ENCODE data around the gene CCDC190. TPM values are rescaled to one million over a fixed set of nuclear protein-coding genes. Genes with fewer than 3 reads are reported as not detected.

The CCDC190 gene
- total and polyA plus RNA-seq, 7 donors = 0.04 TPM; not detected in 6

- 6 to 12% (median 7%) methylated on average over 3 of the region's 3 CpGs for WGBS, 3 donors
Observed at GRCh38 chr1:162847839-162848453, 13.0 kb downstream of the CCDC190 start.

DNA sequence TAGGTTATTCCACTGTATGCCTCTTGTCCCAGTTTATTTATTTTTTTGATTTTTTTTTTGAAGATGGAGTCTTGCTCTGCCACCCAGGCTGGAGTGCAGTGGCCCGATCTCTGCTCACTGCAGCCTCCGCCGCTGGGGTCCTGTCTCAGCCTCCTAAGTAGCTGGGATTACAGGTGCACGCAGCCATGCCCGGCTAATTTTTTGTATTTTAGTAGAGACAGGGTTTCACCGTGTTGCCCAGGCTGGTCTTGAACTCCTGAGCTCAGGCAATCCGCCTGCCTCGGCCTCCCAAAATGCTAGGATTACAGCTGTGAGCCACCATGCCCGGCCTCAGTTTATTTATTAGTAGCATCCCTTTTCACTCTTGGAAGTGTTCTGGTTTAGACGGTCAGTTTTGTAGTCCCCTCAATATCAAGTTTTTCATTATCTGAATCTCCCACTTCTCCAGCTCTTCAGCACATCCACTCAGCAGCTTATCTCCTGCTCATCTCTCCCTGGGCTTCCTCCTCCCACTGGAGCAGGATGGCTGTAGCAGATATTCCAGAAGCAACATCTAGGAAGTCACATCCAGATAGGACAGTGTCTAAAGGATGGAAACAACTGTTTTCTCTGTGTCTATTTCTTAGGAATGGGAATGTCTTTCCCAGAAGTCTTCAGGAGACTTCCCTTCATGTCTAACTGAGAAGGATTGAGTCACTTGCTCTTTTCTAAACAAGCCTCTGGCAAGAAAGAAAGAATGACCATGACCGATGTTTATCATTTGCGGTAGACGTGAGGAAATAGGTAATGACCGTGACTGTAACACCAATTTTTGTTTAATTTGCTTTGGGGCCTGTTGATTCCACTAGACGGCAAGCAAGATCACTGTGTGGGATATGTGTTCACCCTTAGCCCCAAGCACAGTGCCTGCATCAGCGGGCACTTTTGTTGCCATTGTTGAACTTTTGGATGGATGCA is 14.4 kb downstream of the CCDC190 start:
- H3K36me3 ChIP-seq (ENCODE audit: insufficient read depth in 1 of 2, low read depth in 1 of 2) = no peaks in the 10 kb centered on the region
- intact Hi-C loops (cut with DNase I) = loop anchor here (5.0 kb wide), 2 partner anchors 331 to 466 kb away; no protein-coding TSS in a partner anchor
- no peak for TF ChIP-seq CTCF (IDR thresholded peaks at IDR 0.05)
- DNase-seq = no peak
- WGBS, 3 donors = 74 to 86% (median 83%) methylated on average over 16 of the region's 16 CpGs
- H3K9me3 ChIP-seq = no peaks in the 10 kb centered on the region
- H3K4me1 ChIP-seq = no peaks in the 10 kb centered on the region
- H3K4me3 ChIP-seq = no peak overlapping the region
- no peak for ATAC-seq
- H3K27ac ChIP-seq = no peak overlapping the region
- H3K27me3 ChIP-seq (ENCODE audit: insufficient read depth in 3 of 3, low read length in 2 of 3) = no peaks in the 10 kb centered on the region

More at GRCh38 chr1:162847839-162848453, 13.0 kb downstream of the CCDC190 start:
- H3K4me3 ChIP-seq = no peak overlapping the region
- TF ChIP-seq CTCF (IDR thresholded peaks at IDR 0.05) = peak; percentile 94
- peak in 2 of 4 donors; percentile 54 to 76 for ATAC-seq
- H3K36me3 ChIP-seq (ENCODE audit: insufficient read depth in 1 of 2, low read depth in 1 of 2) = no peaks in the 10 kb centered on the region
- H3K9me3 ChIP-seq = no peaks in the 10 kb centered on the region
- no peak overlapping the region for H3K27ac ChIP-seq
- no peaks in the 10 kb centered on the region for H3K27me3 ChIP-seq (ENCODE audit: insufficient read depth in 3 of 3, low read length in 2 of 3)
- intact Hi-C loops (cut with DNase I) = loop anchor here (5.0 kb wide), 2 partner anchors 329 to 464 kb away; no protein-coding TSS in a partner anchor
- H3K4me1 ChIP-seq = no peaks in the 10 kb centered on the region
- DNase-seq = peak; percentile 73 to 84

DNA sequence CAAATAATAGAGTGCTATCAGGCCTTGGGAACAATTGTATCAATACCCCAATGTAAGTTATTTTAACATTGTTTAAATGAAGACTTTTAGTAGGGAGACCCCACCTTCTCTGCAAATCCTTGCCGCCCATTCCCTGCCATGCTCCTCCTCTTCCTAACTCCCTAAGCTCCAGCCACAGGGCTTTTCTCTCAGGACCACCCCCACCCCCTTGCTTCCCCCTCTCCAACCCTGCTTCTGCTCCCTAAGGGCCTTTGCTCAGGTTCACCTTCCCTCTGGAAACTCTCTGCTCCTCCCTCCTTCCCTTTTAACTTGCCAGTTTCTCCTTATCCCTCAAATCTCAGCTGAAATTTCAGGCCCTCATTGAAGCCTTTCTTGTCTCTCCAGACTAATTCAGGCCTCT is 16.8 kb downstream of the CCDC190 start:
- intact Hi-C loops (cut with DNase I) = no loop called here
- WGBS, 3 donors = 60 to 84% (median 78%) methylated on average over 1 of the region's 1 CpG
- no peak overlapping the region for H3K27ac ChIP-seq
- ATAC-seq (no peak), DNase-seq (no peak)
- no peak for TF ChIP-seq CTCF (IDR thresholded peaks at IDR 0.05)
- H3K4me3 ChIP-seq = no peak overlapping the region
- peaks cover 2% of the 10 kb centered on the region for H3K9me3 ChIP-seq
- H3K4me1 ChIP-seq = no peaks in the 10 kb centered on the region
- no peaks in the 10 kb centered on the region for H3K27me3 ChIP-seq (ENCODE audit: insufficient read depth in 3 of 3, low read length in 2 of 3)
- H3K36me3 ChIP-seq (ENCODE audit: insufficient read depth in 1 of 2, low read depth in 1 of 2) = no peaks in the 10 kb centered on the region

GRCh38 chr1:162840250-162840839 is 20.6 kb downstream of the CCDC190 start:
- DNase-seq (no peak), ATAC-seq (no peak)
- intact Hi-C loops (cut with DNase I) = no loop called here
- TF ChIP-seq CTCF (IDR thresholded peaks at IDR 0.05) = no peak
- no peaks in the 10 kb centered on the region for H3K4me1 ChIP-seq
- no peaks in the 10 kb centered on the region for H3K27me3 ChIP-seq (ENCODE audit: insufficient read depth in 3 of 3, low read length in 2 of 3)
- no peaks in the 10 kb centered on the region for H3K36me3 ChIP-seq (ENCODE audit: insufficient read depth in 1 of 2, low read depth in 1 of 2)
- no peak overlapping the region for H3K4me3 ChIP-seq
- peaks cover 10% of the 10 kb centered on the region for H3K9me3 ChIP-seq
- H3K27ac ChIP-seq = no peak overlapping the region

Measured in psoas muscle (tissue), 8 donors.